Measurements from ENCODE around the gene SIM2.

DNA sequence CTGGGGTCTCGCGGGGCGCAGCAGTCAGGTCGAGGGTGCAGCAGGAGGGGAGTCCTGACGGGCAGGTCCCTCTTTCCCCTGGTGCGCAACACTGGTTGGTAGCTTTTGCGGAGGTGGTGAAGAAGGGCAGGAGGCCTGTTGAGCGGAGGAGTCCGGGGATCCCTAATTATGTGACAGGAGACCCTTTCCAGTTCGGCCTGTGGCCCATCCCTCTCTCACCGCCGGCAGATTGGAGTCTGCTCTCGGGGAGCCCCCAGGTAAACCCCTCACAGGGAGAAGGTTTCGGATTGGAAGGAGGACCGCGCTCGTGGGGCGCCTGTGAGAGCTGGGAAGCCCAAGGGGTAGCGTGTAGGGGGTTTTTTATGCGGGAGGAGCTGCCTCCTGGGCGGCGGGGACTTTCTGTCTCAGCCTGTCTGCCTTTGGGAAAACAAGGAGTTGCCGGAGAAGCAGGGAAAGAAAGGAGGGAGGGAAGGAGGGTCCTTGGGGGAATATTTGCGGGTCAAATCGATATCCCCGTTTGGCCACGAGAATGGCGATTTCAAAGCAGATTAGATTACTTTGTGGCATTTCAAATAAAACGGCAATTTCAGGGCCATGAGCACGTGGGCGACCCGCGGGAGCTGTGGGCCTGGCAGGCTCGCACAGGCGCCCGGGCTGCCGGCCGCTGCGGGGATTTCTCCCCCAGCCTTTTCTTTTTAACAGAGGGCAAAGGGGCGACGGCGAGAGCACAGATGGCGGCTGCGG is 9.5 kb downstream of the SIM2 start:
- TF ChIP-seq, protein P1, sequence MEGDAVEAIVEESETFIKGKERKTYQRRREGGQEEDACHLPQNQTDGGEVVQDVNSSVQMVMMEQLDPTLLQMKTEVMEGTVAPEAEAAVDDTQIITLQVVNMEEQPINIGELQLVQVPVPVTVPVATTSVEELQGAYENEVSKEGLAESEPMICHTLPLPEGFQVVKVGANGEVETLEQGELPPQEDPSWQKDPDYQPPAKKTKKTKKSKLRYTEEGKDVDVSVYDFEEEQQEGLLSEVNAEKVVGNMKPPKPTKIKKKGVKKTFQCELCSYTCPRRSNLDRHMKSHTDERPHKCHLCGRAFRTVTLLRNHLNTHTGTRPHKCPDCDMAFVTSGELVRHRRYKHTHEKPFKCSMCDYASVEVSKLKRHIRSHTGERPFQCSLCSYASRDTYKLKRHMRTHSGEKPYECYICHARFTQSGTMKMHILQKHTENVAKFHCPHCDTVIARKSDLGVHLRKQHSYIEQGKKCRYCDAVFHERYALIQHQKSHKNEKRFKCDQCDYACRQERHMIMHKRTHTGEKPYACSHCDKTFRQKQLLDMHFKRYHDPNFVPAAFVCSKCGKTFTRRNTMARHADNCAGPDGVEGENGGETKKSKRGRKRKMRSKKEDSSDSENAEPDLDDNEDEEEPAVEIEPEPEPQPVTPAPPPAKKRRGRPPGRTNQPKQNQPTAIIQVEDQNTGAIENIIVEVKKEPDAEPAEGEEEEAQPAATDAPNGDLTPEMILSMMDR (IDR thresholded peaks at IDR 0.05): no peak
- TF ChIP-seq POLR2A (IDR thresholded peaks at IDR 0.05): no peak

All from testis (tissue), 2 donors.